NK-92 (cell line): ENCODE data around the gene CENPC.
A peak's percentile ranks its signal among the peaks of the same experiment; 100 is the strongest.

Source experiments
- DNase-seq: peaks from one replicate; lab custom pipeline; 2025; ENCODE audit not compliant: unreplicated experiment; lab: John Stamatoyannopoulos, UW

CENPC gene, protein sequence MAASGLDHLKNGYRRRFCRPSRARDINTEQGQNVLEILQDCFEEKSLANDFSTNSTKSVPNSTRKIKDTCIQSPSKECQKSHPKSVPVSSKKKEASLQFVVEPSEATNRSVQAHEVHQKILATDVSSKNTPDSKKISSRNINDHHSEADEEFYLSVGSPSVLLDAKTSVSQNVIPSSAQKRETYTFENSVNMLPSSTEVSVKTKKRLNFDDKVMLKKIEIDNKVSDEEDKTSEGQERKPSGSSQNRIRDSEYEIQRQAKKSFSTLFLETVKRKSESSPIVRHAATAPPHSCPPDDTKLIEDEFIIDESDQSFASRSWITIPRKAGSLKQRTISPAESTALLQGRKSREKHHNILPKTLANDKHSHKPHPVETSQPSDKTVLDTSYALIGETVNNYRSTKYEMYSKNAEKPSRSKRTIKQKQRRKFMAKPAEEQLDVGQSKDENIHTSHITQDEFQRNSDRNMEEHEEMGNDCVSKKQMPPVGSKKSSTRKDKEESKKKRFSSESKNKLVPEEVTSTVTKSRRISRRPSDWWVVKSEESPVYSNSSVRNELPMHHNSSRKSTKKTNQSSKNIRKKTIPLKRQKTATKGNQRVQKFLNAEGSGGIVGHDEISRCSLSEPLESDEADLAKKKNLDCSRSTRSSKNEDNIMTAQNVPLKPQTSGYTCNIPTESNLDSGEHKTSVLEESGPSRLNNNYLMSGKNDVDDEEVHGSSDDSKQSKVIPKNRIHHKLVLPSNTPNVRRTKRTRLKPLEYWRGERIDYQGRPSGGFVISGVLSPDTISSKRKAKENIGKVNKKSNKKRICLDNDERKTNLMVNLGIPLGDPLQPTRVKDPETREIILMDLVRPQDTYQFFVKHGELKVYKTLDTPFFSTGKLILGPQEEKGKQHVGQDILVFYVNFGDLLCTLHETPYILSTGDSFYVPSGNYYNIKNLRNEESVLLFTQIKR

DNA sequence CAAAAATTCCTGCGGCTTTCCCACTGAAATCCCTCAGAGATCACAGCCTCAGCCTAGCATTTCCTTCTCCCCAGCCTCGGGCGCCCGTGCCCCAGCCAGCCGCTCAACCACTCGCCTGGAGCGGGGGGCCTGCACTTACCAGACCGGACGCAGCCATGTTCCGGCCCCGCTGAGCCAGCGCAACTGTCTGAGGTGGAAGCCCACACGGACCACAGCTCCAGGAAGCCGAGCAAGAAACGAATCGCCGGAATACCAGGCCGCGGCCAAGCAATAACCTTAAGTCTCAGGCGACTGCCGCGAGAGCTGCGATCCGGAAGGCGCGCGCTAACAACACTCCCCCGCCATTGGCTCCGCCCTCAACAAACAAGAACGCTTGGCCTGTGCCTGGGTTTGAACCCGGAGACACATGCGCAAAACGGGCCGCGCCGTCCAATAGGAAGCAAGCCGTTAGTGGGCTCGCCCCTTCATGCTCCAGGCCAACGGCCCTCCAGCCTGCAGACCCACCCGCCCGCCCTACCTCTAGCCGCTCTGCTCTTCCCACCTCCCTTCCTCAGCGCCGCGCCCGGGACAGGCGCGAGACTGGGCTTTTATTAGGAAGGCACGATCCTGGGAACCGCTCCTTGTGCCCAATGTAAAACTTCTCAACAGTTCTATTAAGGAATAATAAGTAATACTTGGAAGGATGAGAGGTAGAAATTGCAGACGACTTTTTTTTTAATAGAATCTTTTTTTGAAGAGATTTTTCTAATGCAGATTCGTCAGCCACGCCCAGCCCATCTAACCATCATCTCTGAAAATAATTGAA is at the start of gene CENPC:
Gene CENPC, minus strand, starts transcription at position 305 of the 805 bp plus-strand sequence. Its CDS starts 148 bp downstream, at position 157.
- peak; percentile 47 for DNase-seq

DNA sequence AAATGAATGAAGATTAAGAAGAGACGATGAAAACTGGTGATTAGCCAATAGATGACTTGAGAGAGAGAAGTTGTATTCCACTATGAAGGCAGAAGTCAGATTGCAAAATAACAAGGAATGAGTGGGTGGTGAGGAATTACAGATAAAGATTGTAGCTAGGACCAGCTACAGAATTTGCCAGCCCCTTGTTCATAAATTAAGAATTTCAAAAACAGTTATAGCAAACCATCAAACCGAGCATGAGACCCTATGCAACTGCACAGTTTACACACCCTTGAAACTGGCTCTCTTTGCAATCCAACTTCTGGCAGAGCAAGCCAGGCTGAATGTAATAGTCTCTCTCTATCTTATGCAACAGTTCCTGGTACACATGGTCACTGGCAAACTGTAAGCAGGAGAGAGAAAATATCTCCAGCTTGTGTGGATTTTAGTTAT is 48.5 kb upstream of the CENPC start:
- DNase-seq, result no peak

DNA sequence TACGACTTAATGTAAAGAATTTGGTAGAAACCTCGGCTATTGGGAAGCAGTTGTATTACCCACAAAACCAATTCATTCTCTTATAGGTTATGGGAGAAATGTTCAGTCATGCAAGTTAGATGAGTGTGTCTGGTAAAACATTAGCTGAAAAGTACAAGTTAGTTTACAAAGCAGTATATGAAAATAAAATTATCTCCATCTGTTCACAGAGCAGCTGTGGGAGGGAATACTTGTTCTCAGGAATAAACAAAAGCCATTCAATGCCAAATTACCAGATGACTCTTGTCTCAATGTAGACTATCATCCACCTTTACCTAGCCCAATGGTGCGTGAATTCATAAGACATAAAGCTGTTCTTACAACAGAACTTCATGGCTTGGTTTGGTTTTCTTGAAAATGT is 41.9 kb upstream of the CENPC start:
- no peak for DNase-seq

DNA sequence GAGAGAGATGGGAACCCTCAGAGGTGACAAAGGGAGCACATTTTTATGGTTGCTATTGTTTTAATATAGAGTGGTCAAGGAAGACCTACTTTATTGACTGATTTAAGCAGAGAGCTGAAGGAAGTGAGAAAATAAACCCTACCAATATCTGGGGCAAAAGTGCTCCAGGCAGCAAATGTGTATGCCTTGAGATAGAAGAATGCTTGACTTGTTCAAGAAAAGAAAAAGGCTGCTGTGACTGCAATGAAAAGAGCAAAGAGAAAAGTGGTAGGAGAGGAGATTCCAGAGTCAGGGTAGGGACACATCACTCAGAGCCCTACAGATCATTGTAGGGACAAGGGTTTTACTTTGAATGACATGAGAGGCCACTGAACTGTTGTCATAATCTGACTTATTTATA is 39.2 kb upstream of the CENPC start:
- DNase-seq, result no peak

DNA sequence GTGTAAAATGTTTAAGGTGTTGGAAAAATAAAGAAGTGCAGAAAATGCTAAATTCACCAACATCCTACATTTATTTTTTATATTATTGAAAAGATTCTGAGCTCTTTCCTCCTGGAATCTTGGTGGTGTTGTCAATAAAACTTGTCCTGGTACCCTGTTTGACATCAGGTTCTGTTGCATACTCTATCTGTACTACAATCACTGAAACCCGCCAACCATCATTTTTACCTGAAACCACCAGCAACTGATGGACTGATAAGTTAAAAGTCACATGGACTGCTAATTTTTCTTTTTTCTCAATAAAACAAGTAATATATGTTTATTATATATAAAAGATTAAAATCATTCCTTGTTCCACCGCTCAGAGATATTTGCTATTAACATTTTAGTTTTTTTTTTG is 36.6 kb upstream of the CENPC start:
- DNase-seq, result no peak

DNA sequence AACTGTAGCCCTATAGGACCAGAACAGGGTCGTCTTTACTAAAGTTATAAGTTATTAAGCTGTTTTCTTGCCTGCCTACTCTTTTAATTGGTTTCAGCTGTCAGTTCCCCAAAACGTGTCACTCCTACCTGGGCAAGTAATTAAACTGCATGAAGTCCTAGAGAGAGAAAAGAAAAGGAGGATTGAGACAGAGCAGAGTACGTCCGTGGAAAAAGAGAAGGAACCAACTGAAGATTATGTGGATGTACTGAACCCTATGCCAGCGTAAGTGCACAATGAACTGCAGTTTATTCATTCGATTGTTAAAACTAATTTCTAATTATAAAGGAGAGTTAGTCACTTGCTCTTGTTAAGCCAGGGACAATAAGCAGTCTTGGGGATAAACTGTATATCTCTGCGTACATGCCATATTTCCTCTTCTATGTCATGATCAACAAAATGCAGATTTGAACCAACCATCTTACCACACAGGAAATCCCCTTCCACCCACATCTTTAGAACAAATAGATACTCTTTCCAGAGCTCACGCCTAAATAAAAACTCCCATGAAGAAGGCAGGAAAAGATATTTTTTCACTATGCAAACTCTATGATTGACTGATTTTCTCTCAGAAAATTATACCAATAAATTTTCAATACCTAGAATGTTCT is 36.0 kb upstream of the CENPC start:
- DNase-seq, result no peak

DNA sequence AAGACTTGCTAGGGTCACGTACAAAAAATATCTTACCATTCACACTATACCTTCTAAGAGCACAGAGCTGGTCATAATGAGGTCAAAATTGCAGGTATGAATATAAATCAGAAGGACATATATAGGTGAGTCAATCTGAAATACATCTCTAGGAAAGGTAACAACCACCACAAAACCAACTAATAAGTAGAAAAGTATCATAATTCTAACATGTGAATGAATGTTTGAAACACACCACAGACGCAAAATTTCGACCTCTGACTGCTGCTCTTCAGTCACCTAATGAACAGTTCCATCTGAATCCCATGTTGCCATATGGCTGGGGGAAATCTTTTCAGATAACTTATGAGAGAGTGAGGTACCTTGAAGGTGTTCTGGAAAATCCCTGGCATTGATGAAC is 35.3 kb upstream of the CENPC start:
- no peak for DNase-seq

DNA sequence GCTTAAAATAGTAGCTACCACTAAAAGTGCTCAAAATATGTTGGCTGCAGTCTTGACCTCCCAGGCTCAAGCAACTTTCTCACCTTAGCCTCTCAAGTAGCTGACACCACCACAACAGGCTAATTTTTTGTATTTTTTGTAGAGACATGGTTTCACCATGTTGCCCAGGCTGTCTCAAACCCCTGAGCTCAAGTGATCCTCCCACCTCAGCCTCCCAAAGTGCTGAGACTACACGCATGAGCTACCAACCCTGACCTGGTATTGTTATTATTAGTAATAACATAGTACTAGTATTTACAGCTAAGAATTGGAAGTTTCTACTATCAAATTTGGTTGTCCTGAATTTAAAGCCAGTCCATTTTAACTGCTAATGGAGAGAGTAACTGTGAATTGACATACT is 31.2 kb upstream of the CENPC start:
- DNase-seq, result no peak

DNA sequence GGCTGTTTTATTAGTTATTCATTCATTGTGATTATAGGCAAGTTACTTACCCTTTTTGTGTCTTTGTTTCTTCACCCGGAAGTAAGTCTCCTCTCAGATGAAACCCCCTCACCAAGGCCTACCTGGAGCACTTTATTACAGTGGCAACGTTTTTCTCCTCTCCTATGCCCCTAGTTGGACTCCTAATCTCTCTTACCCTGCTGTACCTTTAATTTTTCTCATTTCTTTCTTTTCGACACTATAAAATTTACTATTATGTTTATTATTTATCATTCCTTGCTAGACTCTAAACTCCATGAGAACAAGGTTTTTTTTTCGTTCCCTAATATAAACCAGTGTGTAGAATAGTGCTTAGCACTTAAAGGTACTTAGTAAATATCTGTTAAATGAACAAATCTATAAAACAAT is 30.8 kb upstream of the CENPC start:
- no peak for DNase-seq

DNA sequence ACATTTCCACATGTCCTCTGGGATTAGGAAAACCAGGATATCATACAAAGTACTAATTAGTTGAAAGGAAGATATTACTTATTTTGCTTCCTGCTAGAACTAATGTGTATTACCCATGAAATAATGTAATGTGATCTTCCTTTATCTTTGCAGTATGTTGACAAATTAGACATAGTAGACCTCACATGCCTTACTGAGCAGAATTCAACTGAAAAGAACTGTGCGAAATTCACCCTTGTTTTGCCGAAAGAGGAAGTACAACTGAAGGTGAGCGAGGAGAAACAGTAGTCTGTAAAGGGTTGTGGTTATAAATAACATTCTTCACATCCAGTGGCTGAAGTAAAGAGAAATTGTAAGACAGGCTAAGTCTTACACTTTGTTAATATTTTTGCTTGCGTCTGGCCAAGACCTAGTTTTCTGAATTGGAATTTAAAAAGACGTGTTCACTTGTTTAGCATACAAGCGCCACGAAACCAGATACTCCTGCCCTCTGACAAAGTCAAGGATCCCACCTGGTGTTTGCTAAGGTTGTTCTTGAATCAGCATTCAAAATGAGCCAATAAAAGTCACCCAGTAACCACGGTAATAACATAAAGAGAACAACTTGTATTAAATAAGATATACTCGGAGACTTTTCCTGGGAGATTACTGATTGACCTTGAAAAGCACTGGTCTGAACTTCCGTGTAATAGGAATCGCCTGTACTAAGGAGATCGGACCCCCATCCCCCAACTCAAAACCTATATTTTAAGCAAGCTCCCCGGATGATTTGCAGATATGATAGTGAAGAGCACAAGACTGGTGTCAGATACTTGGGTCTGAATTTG is 30.1 kb upstream of the CENPC start:
- no peak for DNase-seq

DNA sequence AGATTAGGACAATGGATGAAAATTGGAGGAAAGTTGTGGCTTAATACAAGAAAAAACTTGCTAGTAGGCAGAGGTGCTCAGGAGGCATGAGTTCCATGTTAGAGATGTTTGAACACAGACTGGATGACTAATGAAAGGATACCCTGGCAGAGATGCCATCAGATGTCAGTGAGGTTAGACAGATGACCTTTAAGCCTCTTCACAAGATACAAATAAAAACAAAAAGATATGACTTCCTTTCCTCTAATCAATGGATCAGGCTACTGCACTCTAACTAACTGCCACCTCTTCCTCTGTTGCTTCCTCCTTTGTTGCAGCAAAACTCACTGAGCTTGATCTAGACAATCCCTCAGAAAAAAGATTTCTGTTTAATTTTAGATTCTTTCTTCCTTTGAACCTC is 27.9 kb upstream of the CENPC start:
- DNase-seq, result no peak

DNA sequence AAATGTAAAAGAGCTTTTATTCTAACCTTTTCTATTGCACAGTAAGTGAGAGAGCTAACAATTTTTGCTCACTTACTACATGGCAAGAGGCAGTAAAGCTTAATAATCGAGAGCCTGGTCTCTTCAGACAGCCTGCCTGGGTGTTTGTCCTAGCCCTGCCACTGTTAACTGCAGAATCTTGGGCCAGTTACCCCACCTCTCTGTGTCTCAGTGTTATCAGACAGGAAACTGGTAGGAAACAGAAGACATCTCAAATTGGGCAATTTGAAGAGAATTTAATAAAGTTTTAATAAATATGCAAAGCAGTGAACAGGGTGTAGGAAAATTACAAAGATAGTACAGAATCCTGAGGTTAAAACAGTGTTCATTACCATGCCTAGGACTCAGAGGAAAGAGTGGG is 26.7 kb upstream of the CENPC start:
- DNase-seq, result no peak

DNA sequence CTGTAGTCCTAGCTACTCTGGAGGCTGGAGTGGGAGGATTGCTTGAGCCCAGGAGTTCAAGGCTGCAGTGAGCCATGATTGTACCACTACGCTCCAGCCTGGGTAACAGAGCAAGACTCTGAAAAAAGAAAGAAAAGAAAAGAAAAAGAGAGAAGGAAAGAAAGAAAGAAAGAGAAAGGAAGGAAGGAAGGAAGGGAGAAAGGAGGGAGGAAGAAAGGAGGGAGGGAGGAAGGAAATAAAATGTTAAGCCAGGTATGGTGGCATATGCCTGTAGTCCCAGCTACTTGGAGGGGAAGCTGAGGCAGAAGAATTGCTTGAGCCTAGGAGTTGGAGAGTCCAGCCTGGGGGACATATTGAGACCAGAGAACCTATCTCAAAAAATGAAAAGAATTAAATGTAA is 25.2 kb upstream of the CENPC start:
- DNase-seq, result no peak

DNA sequence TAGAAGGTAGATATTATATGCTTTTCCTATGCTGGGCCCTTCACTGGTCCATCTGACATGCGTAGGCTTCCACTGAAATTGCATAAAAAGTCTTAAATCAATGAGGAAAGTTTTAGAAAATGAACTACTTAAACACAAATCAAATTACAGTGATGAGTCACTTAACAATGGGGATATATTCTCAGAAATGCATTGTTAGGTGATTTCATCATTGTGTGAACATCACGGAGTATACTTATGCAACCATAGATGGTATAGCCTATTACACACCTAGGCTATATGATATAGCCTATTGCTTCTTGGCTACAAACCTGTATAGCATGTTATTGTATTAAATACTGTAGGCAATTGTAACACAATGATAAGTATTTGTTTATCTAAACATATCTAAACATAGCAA is 23.5 kb upstream of the CENPC start:
- no peak for DNase-seq

DNA sequence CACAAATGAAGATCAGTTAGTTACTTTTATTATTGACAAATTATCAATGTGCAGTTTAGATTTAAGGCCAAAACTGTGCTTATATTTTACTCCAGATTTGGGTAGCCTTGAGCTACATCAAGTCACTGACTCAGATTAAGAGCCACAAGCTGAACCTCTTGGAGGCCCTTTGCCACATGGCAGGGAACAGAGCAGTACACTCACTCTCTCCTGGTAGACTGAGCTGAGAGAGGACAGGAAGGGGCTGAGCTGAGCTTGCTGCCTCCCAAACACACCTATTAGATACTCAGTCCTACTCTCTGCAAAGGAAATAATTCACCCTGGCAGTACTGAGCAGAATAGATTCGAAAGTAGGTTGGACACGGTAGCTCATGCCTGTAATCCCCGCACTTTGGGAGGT is 21.0 kb upstream of the CENPC start:
- no peak for DNase-seq

DNA sequence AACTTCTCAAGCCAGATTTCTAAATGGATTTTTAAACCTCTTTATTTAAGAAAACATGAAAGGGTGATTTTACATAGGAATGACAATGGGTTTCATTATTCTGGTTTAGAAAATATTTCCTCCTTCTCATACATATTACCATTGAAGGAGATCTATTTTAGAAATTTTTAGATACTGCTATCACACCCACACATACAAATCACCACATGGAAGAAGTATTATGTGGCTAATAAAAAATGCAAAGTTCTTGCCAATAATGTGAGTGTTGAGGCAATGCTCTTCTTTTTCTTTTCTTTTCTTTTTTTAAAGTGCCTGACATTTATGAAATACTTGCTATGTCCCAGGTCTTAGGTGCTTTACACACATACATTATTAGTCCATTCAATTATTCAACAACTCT is 20.0 kb upstream of the CENPC start:
- no peak for DNase-seq

DNA sequence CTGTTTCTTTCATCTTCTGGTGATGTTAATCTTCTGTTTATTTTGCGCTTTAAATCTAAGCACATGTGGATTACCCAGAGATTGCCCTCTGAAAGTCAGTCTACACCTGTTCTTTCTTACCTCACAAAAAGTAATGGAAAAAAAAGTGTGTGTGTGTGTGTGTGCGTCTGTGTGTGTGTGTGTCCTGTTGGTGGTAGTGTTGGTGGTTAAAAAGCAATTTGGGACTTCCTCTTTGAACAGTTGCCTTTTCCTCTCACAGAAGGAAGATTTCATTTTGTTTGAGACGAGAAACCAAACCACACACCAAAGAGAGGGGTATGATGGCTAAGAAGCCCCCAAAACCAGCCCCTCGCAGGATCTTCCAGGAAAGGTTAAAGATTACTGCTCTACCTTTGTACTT is 13.2 kb upstream of the CENPC start, which contains the start of gene STAP1:
Gene STAP1, plus strand, starts transcription at position 235 of the 400 bp plus-strand sequence. Its CDS starts 83 bp downstream, at position 318.
- DNase-seq, result no peak

DNA sequence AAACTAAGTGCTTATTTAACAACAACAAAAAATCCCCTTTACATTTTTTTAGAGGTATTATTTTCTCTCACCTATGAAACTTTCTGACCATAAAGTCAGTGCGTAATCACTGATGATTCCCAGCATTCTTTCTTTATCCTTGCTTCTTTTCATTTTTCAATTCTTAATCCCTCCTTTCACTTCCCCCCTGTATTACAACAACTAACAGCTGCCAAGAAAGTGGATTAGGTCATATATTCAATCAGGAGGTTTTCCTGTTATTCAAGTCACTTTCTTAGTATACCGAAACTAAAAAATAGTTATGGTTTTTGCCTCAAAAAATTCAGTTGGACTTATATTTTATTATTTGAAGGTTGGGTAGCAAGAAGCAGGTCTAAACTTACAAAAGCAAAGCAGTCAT is 11.1 kb upstream of the CENPC start:
- DNase-seq, result no peak

DNA sequence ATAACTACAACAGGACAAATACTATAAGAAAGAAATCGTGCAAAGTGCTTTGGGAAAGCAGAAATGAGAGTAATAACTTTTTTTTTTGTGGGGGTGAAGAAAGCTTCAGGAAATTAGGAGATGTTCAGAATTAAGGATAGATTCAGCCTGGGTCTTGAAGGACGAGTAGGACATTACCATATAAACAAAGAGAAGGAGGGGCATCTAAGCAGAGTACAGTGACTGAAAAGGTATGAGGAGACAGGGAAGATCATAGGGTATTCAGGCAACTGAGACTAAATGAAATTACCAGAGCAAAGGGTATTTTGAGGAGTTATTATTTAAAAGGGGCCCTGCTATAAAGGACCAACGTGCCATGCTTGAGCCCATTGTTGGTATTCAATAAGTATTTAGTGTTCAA is 10.1 kb upstream of the CENPC start:
- no peak for DNase-seq

DNA sequence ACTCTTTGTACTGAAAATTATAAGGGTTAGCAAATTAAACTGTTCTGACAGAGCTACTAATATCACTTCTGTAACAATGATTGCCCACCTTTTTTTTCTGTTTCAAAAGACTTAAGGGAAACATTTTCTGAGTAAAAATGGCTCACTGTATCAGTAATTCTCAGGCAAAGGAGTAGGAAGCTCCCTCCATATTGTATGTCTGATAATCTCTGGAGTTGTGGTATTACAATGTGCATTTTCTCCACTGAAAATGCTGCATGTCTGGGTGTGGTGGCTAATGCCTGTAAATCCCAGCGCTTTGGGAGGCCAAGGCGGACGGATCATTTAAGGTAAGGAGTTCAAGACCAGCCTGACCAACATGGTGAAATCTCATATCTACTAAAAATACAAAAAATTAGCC is 8.8 kb upstream of the CENPC start:
- no peak for DNase-seq
